Measurements from ENCODE around the gene CDK11B.

The CDK11B gene

DNA sequence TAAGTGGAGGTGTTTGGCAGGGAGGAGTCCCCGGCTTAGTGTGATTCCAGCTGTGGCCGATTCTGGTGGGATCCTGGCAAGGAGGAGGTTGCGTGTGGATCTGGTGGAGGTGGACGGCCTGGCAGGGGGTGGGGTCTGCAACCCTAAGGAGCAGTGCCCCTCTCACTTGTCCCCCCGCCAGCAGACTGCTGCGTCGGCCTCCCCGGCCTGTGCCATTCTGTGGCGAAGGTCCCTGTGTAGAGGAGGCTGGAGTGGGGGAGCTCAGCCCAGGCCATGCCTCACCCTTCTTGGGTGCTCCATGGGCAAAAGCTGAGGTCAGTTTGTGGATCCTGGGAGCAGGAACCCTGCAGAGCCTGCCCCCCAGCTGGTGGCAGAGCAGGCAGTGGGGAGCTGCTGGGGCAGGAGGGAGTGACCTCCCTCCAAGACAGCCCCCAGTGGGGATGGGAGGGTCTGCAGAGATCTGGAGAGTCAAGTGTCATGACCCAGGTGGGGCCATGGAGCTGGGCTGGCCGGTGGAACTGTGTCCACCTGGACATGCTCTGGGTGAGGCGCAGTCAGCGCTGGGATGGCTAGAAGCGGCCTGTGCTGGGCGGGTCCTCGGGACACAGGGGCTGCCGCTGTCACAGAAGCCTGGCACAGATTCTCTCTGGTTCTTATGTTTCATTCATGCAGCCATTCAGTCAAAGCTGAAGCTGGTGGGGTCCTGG is 38.2 kb downstream of the CDK11B start:
- TF ChIP-seq BHLHE40 (IDR thresholded peaks at IDR 0.05; ENCODE audit: borderline replicate concordance) (no peak), ZNF384 (IDR thresholded peaks at IDR 0.05) (no peak), TARDBP (IDR thresholded peaks at IDR 0.05) (no peak), FOXK2 (IDR thresholded peaks at IDR 0.05) (no peak), ELF4 (IDR thresholded peaks at IDR 0.05) (no peak), LEF1 (IDR thresholded peaks at IDR 0.05; ENCODE audit: borderline replicate concordance) (no peak), FOXM1 (IDR thresholded peaks at IDR 0.05; ENCODE audit: borderline replicate concordance) (no peak), HDGF (IDR thresholded peaks at IDR 0.05; ENCODE audit: borderline replicate concordance) (no peak), FOXA1 (IDR thresholded peaks at IDR 0.05) (no peak)
- TF ChIP-seq, protein P1, sequence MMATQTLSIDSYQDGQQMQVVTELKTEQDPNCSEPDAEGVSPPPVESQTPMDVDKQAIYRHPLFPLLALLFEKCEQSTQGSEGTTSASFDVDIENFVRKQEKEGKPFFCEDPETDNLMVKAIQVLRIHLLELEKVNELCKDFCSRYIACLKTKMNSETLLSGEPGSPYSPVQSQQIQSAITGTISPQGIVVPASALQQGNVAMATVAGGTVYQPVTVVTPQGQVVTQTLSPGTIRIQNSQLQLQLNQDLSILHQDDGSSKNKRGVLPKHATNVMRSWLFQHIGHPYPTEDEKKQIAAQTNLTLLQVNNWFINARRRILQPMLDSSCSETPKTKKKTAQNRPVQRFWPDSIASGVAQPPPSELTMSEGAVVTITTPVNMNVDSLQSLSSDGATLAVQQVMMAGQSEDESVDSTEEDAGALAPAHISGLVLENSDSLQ (IDR thresholded peaks at IDR 0.05) = no peak

GRCh38 chr1:1619917-1620361 is 38.9 kb downstream of the CDK11B start:
- CTCF ChIA-PET = interaction anchor here (0.6 to 0.7 kb wide), 2 partner anchors 31 to 74 kb away, joined by 3 to 4 read pairs; no protein-coding TSS in a partner anchor
- DNase-seq (ENCODE audit: extremely low spot score) = no peak
- TF ChIP-seq, protein P1 (IDR thresholded peaks at IDR 0.05) = no peak
- TF ChIP-seq NFRKB (IDR thresholded peaks at IDR 0.05) (no peak), TARDBP (IDR thresholded peaks at IDR 0.05) (no peak), L3MBTL2 (conservative IDR thresholded peaks at IDR 0.05) (no peak), HDGF (IDR thresholded peaks at IDR 0.05; ENCODE audit: borderline replicate concordance) (no peak), ELF4 (IDR thresholded peaks at IDR 0.05) (no peak), LEF1 (IDR thresholded peaks at IDR 0.05; ENCODE audit: borderline replicate concordance) (no peak), SP1 (IDR thresholded peaks at IDR 0.05) (no peak), SUZ12 (IDR thresholded peaks at IDR 0.05) (no peak), CTBP1 (IDR thresholded peaks at IDR 0.05; ENCODE audit: borderline replicate concordance) (no peak), ARNT (IDR thresholded peaks at IDR 0.05) (no peak), FOXM1 (IDR thresholded peaks at IDR 0.05; ENCODE audit: borderline replicate concordance) (no peak), BHLHE40 (IDR thresholded peaks at IDR 0.05; ENCODE audit: borderline replicate concordance) (no peak), FOXA1 (IDR thresholded peaks at IDR 0.05) (no peak), FOXK2 (IDR thresholded peaks at IDR 0.05) (no peak)
- POLR2A ChIA-PET = no interaction called here

More for the DNA sequence above, 38.2 kb downstream of the CDK11B start:
- POLR2A ChIA-PET = no interaction called here
- CTCF ChIA-PET = no interaction called here
- no peak for DNase-seq (ENCODE audit: extremely low spot score)

- CTCF ChIA-PET = no interaction called here
These were observed 40.3 kb downstream of the CDK11B start for GRCh38 chr1:1618396-1619068.

DNA sequence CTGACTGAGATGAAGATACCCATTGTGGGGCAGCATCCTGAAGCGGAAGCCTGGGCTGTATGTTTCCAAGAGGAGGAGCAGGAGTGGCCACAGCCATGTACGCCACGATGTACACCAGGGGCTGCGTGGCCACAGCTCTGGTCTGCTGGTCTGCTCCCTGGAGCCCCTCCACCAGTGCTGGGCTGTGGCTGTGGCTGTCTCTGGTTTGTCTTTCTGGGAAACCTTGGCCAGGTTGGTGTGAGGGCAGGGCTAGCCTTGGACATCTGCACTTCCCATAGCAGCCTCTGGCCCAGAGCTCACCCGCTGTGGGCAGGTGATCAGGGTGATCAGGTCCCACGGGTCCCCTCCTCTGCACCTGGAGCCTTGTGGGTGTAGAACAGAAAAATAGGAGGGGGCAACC is 40.9 kb downstream of the CDK11B start:
- CTCF ChIA-PET = no interaction called here
- POLR2A ChIA-PET = interaction anchor here (0.8 kb wide), 1 partner anchor 11 kb away, joined by 3 read pairs; no protein-coding TSS in a partner anchor
- TF ChIP-seq ELF4 (IDR thresholded peaks at IDR 0.05) = no peak
- TF ChIP-seq FOXM1 (IDR thresholded peaks at IDR 0.05; ENCODE audit: borderline replicate concordance) = no peak
- TF ChIP-seq TARDBP (IDR thresholded peaks at IDR 0.05) = no peak
- no peak for TF ChIP-seq FOXK2 (IDR thresholded peaks at IDR 0.05)
- TF ChIP-seq SUZ12 (IDR thresholded peaks at IDR 0.05) = no peak
- TF ChIP-seq NFRKB (IDR thresholded peaks at IDR 0.05) = no peak
- TF ChIP-seq BHLHE40 (IDR thresholded peaks at IDR 0.05; ENCODE audit: borderline replicate concordance) = no peak
- no peak for TF ChIP-seq L3MBTL2 (conservative IDR thresholded peaks at IDR 0.05)
- TF ChIP-seq SP1 (IDR thresholded peaks at IDR 0.05) = no peak
- no peak for TF ChIP-seq ARNT (IDR thresholded peaks at IDR 0.05)
- no peak for TF ChIP-seq ZNF384 (IDR thresholded peaks at IDR 0.05)
- TF ChIP-seq FOXA1 (IDR thresholded peaks at IDR 0.05) = no peak
- TF ChIP-seq LEF1 (IDR thresholded peaks at IDR 0.05; ENCODE audit: borderline replicate concordance) = no peak
- TF ChIP-seq, protein P1 (IDR thresholded peaks at IDR 0.05) = no peak
- no peak for TF ChIP-seq HDGF (IDR thresholded peaks at IDR 0.05; ENCODE audit: borderline replicate concordance)
- TF ChIP-seq CTBP1 (IDR thresholded peaks at IDR 0.05; ENCODE audit: borderline replicate concordance) = no peak
- DNase-seq (ENCODE audit: extremely low spot score) = no peak

More at GRCh38 chr1:1618396-1619068, 40.3 kb downstream of the CDK11B start:
- TF ChIP-seq ARNT (IDR thresholded peaks at IDR 0.05) = no peak
- no peak for TF ChIP-seq FOXM1 (IDR thresholded peaks at IDR 0.05; ENCODE audit: borderline replicate concordance)
- TF ChIP-seq, protein P1 (IDR thresholded peaks at IDR 0.05) = no peak
- no peak for TF ChIP-seq NFRKB (IDR thresholded peaks at IDR 0.05)
- TF ChIP-seq L3MBTL2 (conservative IDR thresholded peaks at IDR 0.05) = no peak
- TF ChIP-seq CTBP1 (IDR thresholded peaks at IDR 0.05; ENCODE audit: borderline replicate concordance) = no peak
- DNase-seq (ENCODE audit: extremely low spot score) = no peak
- POLR2A ChIA-PET = interaction anchor here (0.8 kb wide), 1 partner anchor 11 kb away, joined by 3 read pairs; no protein-coding TSS in a partner anchor

DNA sequence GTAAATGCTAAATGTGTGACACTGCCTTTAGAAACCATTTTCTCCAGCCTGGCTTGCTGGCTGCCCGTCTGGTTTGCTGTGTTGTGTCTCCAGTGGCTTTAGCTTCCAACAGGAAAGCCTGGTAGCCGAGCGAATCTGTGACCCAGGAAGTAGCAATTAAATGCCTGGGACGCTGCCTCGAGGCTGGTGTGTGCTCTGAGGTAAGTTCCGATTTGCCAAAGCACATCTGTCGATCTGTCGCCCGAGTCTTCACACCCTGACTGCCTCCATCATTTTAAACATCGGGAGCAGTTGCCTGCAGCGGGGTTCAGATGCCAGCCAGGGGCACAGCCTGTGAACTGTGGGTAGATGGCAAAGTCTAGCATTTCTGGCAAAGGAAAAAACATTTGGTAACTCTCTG is 41.3 kb downstream of the CDK11B start:
- no peak for DNase-seq (ENCODE audit: extremely low spot score)
- no peak for TF ChIP-seq CTBP1 (IDR thresholded peaks at IDR 0.05; ENCODE audit: borderline replicate concordance)
- no peak for TF ChIP-seq FOXK2 (IDR thresholded peaks at IDR 0.05)
- TF ChIP-seq TARDBP (IDR thresholded peaks at IDR 0.05) = no peak
- TF ChIP-seq ELF4 (IDR thresholded peaks at IDR 0.05) = no peak
- TF ChIP-seq, protein P1 (IDR thresholded peaks at IDR 0.05) = no peak
- TF ChIP-seq FOXA1 (IDR thresholded peaks at IDR 0.05) = no peak
- TF ChIP-seq SUZ12 (IDR thresholded peaks at IDR 0.05) = no peak
- POLR2A ChIA-PET = no interaction called here
- CTCF ChIA-PET = no interaction called here
